GM10248 (cell line): ENCODE measurements around the gene LIG3.
"Not testable (repeated sequence)": the region's sequence is repeated elsewhere in the genome, so short reads cannot be mapped to it uniquely, and the experiment has no call there.

Experiments used
- CTCF ChIA-PET: fragments of 300-600 bp; sonication (Branson Sonifier 250); formaldehyde crosslinking; extraction: SDS; loops from one replicate; lab custom pipeline; 2021; ENCODE audit warnings: antibody characterized with exemption; lab: Yijun Ruan, JAX
- POLR2A ChIA-PET: fragments of 350-650 bp; sonication (Branson Sonifier 250); formaldehyde crosslinking; extraction: SDS; loops from one replicate; lab custom pipeline; 2020; ENCODE audit warnings: antibody characterized with exemption; lab: Yijun Ruan, JAX
- DNase-seq: peaks from one replicate; pipeline ENCODE4 v3.0.0; 2012; ENCODE audit errors: extremely low spot score
- TF ChIP-seq, protein P1 (sequence below): IDR thresholded peaks from 2 replicates; pipeline ENCODE4 v1.5.1; 2012; ENCODE audit warnings: mild to moderate bottlenecking, low read depth; ENCODE audit errors: extremely low read depth, missing control alignments, control extremely low read depth

The LIG3 gene

DNA sequence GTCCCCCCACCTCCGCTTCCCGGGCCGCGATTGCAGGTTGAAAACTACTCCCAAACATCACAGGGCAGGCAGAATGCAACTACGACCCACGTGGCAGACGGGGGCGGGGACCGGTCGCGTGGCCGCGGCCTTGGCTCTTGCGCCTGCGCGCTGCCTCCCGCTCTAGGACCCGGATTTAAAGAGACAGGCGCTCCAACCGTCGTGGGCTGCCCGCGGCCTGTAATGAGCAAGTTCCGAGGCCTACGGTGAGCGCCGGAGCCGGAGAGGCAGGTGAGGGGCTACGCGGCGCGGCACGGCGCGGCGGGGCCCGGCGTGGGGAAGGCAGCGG lies at the start of gene LIG3:
TSS of gene LIG3 (plus strand) at position 160 of the 328 bp plus-strand sequence. CDS start 2,494 bp downstream, outside the sequence.
- TF ChIP-seq, protein P1, sequence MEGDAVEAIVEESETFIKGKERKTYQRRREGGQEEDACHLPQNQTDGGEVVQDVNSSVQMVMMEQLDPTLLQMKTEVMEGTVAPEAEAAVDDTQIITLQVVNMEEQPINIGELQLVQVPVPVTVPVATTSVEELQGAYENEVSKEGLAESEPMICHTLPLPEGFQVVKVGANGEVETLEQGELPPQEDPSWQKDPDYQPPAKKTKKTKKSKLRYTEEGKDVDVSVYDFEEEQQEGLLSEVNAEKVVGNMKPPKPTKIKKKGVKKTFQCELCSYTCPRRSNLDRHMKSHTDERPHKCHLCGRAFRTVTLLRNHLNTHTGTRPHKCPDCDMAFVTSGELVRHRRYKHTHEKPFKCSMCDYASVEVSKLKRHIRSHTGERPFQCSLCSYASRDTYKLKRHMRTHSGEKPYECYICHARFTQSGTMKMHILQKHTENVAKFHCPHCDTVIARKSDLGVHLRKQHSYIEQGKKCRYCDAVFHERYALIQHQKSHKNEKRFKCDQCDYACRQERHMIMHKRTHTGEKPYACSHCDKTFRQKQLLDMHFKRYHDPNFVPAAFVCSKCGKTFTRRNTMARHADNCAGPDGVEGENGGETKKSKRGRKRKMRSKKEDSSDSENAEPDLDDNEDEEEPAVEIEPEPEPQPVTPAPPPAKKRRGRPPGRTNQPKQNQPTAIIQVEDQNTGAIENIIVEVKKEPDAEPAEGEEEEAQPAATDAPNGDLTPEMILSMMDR, result no peak
- POLR2A ChIA-PET, result interaction anchor here (0.9 to 1.6 kb wide), 2 partner anchors 11 to 15 kb away, joined by 3 to 6 read pairs; no protein-coding TSS in a partner anchor
- DNase-seq, result peak; percentile 96
- CTCF ChIA-PET, result interaction anchor here (1.2 to 7.4 kb wide), 4 partner anchors 10 to 18 kb away, joined by 3 to 45 read pairs (median 15); no protein-coding TSS in a partner anchor

DNA sequence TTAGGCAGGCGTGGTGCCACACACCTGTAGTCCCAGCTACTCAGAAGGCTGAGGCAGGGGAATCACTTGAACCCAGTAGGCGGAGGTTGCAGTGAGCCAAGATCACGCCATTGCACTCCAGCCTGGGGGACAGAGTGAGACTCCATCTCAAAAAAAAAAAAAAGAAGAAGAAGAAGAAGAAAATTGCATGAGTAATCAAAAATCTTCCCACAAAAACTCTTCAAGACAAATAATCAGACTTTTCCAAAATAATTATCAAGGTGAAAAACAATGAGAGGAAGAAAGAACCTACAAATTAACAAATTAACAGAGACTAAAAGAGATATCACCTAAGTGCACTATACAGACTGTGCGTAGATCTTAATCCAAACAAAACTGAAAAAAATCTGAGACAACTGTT lies 29.5 kb upstream of the LIG3 start:
- DNase-seq, POLR2A ChIA-PET: not testable (repeated sequence)
- CTCF ChIA-PET, result interaction anchor here (2.1 kb wide), 1 partner anchor 9 kb away, joined by 6 read pairs; no protein-coding TSS in a partner anchor

DNA sequence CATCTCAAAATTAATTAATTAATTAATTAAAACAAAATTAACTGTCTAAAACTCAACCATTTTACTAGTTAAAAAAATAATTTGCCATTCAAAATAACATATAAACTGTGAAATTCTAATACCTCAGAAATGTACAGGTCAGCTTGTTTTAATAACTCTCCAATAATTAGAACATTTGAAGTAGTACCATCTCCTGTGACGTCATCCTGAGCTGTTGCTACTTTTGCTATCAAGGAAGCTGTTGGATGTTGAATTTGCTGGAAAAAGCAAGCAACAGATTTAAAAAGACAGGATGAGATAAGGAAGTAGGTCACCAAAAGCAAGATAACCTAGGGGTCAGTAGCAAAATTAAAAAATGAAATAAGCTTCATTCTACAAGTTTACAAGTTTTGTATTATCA lies 21.9 kb upstream of the LIG3 start:
- ChIA-PET POLR2A (no interaction called here), CTCF (interaction anchor here (1.2 to 1.7 kb wide), 3 partner anchors 10 to 23 kb away, joined by 3 to 5 read pairs (median 4); no protein-coding TSS in a partner anchor)
- TF ChIP-seq, protein P1, result no peak
- DNase-seq, result no peak

DNA sequence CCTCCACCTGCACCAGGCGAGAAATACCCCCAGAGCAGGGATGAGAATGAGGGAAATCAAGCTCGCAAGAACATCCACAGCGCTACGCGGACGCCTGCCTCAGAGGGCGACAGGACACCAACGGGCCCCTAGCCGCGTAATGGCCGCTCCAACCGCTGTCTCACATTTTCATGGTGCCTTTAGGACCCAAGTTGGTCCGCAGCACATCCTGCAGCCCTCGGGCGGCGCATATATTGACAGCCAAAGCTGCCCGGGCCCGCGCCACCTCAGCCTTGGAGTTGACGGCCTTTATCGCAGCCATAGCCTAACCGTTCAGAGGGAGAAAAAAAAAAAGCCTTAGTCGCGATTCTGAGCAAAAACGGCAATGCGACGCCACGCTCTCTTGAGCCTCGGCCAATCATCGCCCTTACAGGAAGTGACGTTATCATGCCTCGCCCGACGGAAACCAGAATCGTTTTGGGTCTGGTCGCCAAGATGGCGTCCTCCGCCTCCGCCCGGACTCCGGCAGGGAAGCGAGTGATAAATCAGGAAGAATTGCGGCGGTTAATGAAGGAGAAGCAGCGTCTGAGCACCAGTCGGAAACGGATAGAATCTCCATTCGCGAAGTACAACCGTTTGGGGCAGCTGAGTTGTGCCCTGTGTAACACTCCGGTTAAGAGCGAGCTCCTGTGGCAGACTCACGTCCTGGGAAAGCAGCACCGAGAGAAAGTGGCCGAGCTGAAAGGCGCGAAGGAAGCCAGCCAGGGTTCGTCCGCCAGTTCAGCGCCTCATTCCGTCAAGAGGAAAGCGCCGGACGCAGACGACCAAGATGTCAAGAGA lies 19.0 kb upstream of the LIG3 start, which contains the start of the genes CCT6B and ZNF830:
TSS of gene CCT6B (minus strand) at position 368 of the 819 bp plus-strand sequence. CDS start at position 301, 67 bp downstream.
TSS of gene ZNF830 (plus strand) at position 448 of the 819 bp plus-strand sequence. CDS start at position 475, 27 bp downstream.
- CTCF ChIA-PET, result interaction anchor here (1.0 kb wide), 1 partner anchor 13 kb away, joined by 3 read pairs; no protein-coding TSS in a partner anchor
- POLR2A ChIA-PET, result interaction anchor here (0.8 kb wide), 1 partner anchor 13 kb away, joined by 4 read pairs; no protein-coding TSS in a partner anchor
- TF ChIP-seq, protein P1, result no peak
- DNase-seq, result peak; percentile 95

DNA sequence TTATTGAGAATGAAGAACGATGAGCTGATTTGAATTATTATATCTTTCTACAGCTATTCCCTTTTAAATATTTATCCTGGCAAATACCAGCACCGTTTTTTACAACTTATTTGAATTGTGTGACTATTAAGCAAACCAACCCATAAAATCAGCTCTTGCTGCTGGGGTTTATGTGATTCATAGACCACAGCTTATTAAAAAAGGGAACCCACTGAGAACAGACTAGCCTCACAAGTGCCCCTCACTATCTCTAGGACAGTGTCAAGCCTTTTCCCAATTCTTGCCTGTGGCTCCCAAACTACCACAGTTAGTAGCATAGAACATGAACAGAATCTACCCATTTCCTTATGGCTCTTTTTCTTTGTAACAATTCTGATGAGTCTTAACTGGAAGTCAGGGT lies 6.1 kb upstream of the LIG3 start:
- POLR2A ChIA-PET, result interaction anchor here (1.2 to 1.9 kb wide), 3 partner anchors 10 to 17 kb away, joined by 3 to 6 read pairs (median 5); no protein-coding TSS in a partner anchor

DNA sequence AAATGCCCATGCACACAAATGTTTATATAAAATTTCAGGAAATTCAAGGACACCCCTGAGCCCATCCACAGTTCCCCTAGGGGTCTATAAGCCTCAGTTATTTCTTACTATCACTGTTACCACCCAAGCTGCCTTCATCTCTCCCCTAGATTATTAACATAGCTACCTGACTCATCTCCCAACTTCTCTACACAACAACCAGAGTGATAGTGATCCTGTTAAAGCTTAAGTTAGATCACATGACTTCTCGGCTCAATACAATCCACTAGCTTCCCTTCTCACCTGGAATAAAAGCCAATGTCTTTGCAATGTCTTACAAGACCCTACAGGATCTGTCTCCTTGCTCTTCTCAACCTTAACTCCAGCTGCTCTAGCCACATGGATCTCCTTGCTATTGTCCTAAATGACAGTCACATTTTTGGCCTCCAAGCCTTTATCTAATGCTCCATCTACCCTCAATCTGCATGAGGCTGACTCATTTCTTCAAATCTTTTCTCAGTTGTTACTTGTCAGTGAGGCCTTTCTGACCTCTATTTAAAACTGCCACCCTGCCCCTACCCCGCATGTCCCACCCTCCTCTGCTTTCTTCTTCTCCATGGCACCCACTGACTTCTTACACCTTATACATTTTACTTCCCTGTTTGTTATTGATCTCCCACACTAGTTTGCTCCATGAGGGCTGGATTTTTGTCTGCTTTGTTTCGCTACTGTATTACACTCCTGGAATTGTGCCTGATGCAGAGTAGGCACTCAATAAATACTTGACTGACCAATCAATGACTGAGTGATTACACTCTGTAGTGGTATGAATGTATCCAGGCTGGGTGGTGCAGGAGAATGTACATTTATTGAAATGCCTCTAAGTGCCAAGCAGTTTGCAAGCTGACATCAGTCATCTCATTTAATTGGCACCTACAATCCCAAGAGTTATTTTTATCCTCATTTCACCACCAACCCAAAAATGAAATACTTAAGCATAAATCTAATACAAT lies 5.2 kb upstream of the LIG3 start:
- ChIA-PET POLR2A (interaction anchor here (1.2 to 1.9 kb wide), 3 partner anchors 11 to 16 kb away, joined by 3 to 6 read pairs (median 5); no protein-coding TSS in a partner anchor), CTCF (interaction anchor here (1.1 to 1.8 kb wide), 5 partner anchors 8 to 114 kb away, joined by 3 to 17 read pairs (median 4); no protein-coding TSS in a partner anchor)
- TF ChIP-seq, protein P1, result no peak
- no peak for DNase-seq

More for the DNA sequence above, 6.1 kb upstream of the LIG3 start:
- TF ChIP-seq, protein P1, result no peak
- DNase-seq, result no peak
- CTCF ChIA-PET, result interaction anchor here (0.9 to 1.8 kb wide), 7 partner anchors 9 to 115 kb away, joined by 3 to 17 read pairs (median 3); partner anchors contain the start of genes CCT6B and ZNF830
